HFFc6 (cell line): ENCODE results near the gene RPS19. TPM values are rescaled to one million over a fixed set of nuclear protein-coding genes. Genes with fewer than 3 reads are reported as not detected.

Source experiments
- DNase-seq: peaks from one replicate; pipeline ENCODE4 v3.0.0-alpha.2; 2018
- H3K27ac Mint-ChIP-seq: 2 replicates; pipeline ENCODE4 v1.8.0; 2020; ENCODE audit warnings: mild to moderate bottlenecking, mixed read lengths
- H3K27me3 Mint-ChIP-seq: 2 replicates; pipeline ENCODE4 v1.8.0; 2021; ENCODE audit warnings: mild to moderate bottlenecking, moderate library complexity, mixed read lengths; ENCODE audit not compliant: insufficient read depth
- H3K36me3 Mint-ChIP-seq: 2 replicates; pipeline ENCODE4 v1.8.0; 2021; ENCODE audit warnings: low read depth, mixed read lengths
- H3K4me1 Mint-ChIP-seq: 2 replicates; pipeline ENCODE4 v1.8.0; 2020; ENCODE audit warnings: low read depth, mixed read lengths
- H3K4me3 Mint-ChIP-seq: 2 replicates; pipeline ENCODE4 v1.8.0; 2020; ENCODE audit warnings: mild to moderate bottlenecking, moderate library complexity, mixed read lengths
- H3K9me3 Mint-ChIP-seq: 2 replicates; pipeline ENCODE4 v1.8.0; 2020; ENCODE audit warnings: mild to moderate bottlenecking, mixed read lengths
- CTCF ChIP-seq: fragments of 200-600 bp; sonication (generic); IDR thresholded peaks from 2 replicates; pipeline ENCODE4 v1.5.0; 2021; ENCODE audit warnings: antibody characterized with exemption, mild to moderate bottlenecking
- total RNA-seq, 6 experiments: library from RNA; stranded (reverse); fragmentation: NEBNext Ultra II Directional; extraction: Animal tissue kit (Norgen Biotek cat#: 25700); gene quantifications; 2 replicates in 1 of 6; 3 replicates in 5 of 6; pipeline ENCODE4 v1.2.3, GENCODE V29; 2021

The RPS19 gene
- total RNA-seq, 6 experiments from 2014 or later = 2,312 to 2,495 (median 2,438) TPM

GRCh38 chr19:41876847-41877832 lies 17.1 kb downstream of the RPS19 start, which contains the start of gene CD79A:
Gene CD79A (plus strand): TSS chr19:41877279. CDS start chr19:41877305, 26 bp downstream.
- H3K27ac Mint-ChIP-seq = no peak within 1 kb of the TSS
- H3K9me3 Mint-ChIP-seq = no peaks in the 10 kb centered on the region
- TF ChIP-seq CTCF = no peak
- peaks cover 11% of the 10 kb centered on the region for H3K27me3 Mint-ChIP-seq
- H3K4me3 Mint-ChIP-seq = no peak within 1 kb of the TSS
- H3K4me1 Mint-ChIP-seq = peaks cover 2% of the 10 kb centered on the region
- no peak for DNase-seq
- H3K36me3 Mint-ChIP-seq = no peaks in the 10 kb centered on the region

GRCh38 chr19:41877916-41878905 lies 18.2 kb downstream of the RPS19 start:
- Mint-ChIP-seq H3K4me1 (peaks cover 9% of the 10 kb centered on the region), H3K36me3 (no peaks in the 10 kb centered on the region; the same call in 1 of the 2 replicates), H3K9me3 (no peaks in the 10 kb centered on the region), H3K27me3 (peaks cover 9% of the 10 kb centered on the region), H3K27ac (no peak overlapping the region), H3K4me3 (no peak overlapping the region)
- no peak for TF ChIP-seq CTCF
- no peak for DNase-seq

GRCh38 chr19:41879080-41879479 lies 19.0 kb downstream of the RPS19 start:
- H3K27me3 Mint-ChIP-seq = peaks cover 6% of the 10 kb centered on the region

GRCh38 chr19:41879670-41880328 lies 19.7 kb downstream of the RPS19 start:
- TF ChIP-seq CTCF = no peak
- H3K27ac Mint-ChIP-seq = no peak overlapping the region
- H3K9me3 Mint-ChIP-seq = no peaks in the 10 kb centered on the region
- no peak overlapping the region for H3K4me3 Mint-ChIP-seq
- peaks cover 17% of the 10 kb centered on the region for H3K4me1 Mint-ChIP-seq
- no peak for DNase-seq
- H3K27me3 Mint-ChIP-seq = peaks cover 6% of the 10 kb centered on the region
- H3K36me3 Mint-ChIP-seq = peaks cover 5% of the 10 kb centered on the region; the same call in 1 of the 2 replicates

More at GRCh38 chr19:41879080-41879479, 19.0 kb downstream of the RPS19 start:
- Mint-ChIP-seq H3K9me3 (no peaks in the 10 kb centered on the region), H3K4me3 (no peak overlapping the region), H3K27ac (no peak overlapping the region), H3K4me1 (peaks cover 15% of the 10 kb centered on the region), H3K36me3 (peaks cover 5% of the 10 kb centered on the region; the same call in 1 of the 2 replicates)
- DNase-seq = no peak
- TF ChIP-seq CTCF = no peak

GRCh38 chr19:41880329-41880708 lies 20.3 kb downstream of the RPS19 start:
- DNase-seq = no peak
- no peak overlapping the region for H3K27ac Mint-ChIP-seq
- no peak overlapping the region for H3K4me3 Mint-ChIP-seq
- H3K9me3 Mint-ChIP-seq = no peaks in the 10 kb centered on the region
- H3K27me3 Mint-ChIP-seq = peaks cover 6% of the 10 kb centered on the region
- TF ChIP-seq CTCF = no peak
- peaks cover 22% of the 10 kb centered on the region for H3K4me1 Mint-ChIP-seq
- H3K36me3 Mint-ChIP-seq = peaks cover 5% of the 10 kb centered on the region; the same call in 1 of the 2 replicates
